DOHH2 (cell line): ENCODE data around the gene ST8SIA6.

Experiments
- H3F3A ChIP-seq: fragments of 200-600 bp; sonication (generic), shearing (Covaris generic); 2 replicates; pipeline ENCODE4 v1.6.0; 2016; ENCODE audit warnings: antibody characterized with exemption, mild to moderate bottlenecking; ENCODE audit not compliant: control insufficient read depth, insufficient read depth
- H3K27ac ChIP-seq: fragments of 200-600 bp; sonication (generic); 2 replicates; pipeline ENCODE4 v1.5.1; 2014; ENCODE audit warnings: low read depth, mild to moderate bottlenecking, low read length, moderate library complexity
- H3K27me3 ChIP-seq: fragments of 200-600 bp; sonication (generic); 2 replicates; pipeline ENCODE4 v1.6.1; 2014; ENCODE audit warnings: mild to moderate bottlenecking, low read length, mixed read lengths; ENCODE audit not compliant: control insufficient read depth
- H3K36me3 ChIP-seq: fragments of 200-600 bp; sonication (generic); 2 replicates; pipeline ENCODE4 v1.6.1; 2014; ENCODE audit warnings: mild to moderate bottlenecking, low read length, moderate library complexity, mixed read lengths; ENCODE audit not compliant: control insufficient read depth
- H3K4me1 ChIP-seq: fragments of 200-600 bp; sonication (generic); 2 replicates; pipeline ENCODE4 v1.6.1; 2014; ENCODE audit warnings: mild to moderate bottlenecking, low read length, mixed read lengths; ENCODE audit not compliant: control insufficient read depth
- H3K4me2 ChIP-seq: fragments of 200-600 bp; sonication (generic); 2 replicates; pipeline ENCODE4 v1.6.0; 2014; ENCODE audit warnings: mild to moderate bottlenecking, low read length, moderate library complexity
- H3K4me3 ChIP-seq: fragments of 200-600 bp; sonication (generic); 2 replicates; pipeline ENCODE4 v1.5.1; 2014; ENCODE audit warnings: mild to moderate bottlenecking, low read length, mixed read lengths
- H3K79me2 ChIP-seq: fragments of 200-600 bp; sonication (generic); 2 replicates; pipeline ENCODE4 v1.6.1; 2014; ENCODE audit warnings: mild to moderate bottlenecking, low read length, mixed read lengths; ENCODE audit not compliant: control insufficient read depth
- H3K9me2 ChIP-seq: fragments of 200-600 bp; sonication (generic); replicated peaks from 2 replicates; pipeline ENCODE4 v1.6.1; 2014; ENCODE audit warnings: mild to moderate bottlenecking, low read length, mixed read lengths; ENCODE audit not compliant: control insufficient read depth
- H3K9me3 ChIP-seq: fragments of 200-600 bp; sonication (generic); 2 replicates; pipeline ENCODE4 v1.6.1; 2014; ENCODE audit warnings: antibody characterized with exemption, low read length, mixed read lengths; ENCODE audit not compliant: control insufficient read depth, insufficient read depth
- H4K20me1 ChIP-seq: fragments of 200-600 bp; sonication (generic); 2 replicates; pipeline ENCODE4 v1.6.0; 2014; ENCODE audit warnings: low read depth, mild to moderate bottlenecking, antibody characterized with exemption, low read length, moderate library complexity; ENCODE audit not compliant: control insufficient read depth, insufficient read depth
- EZH2phosphoT487 ChIP-seq: fragments of 200-600 bp; sonication (generic); IDR thresholded peaks from 2 replicates; pipeline ENCODE4 v1.6.1; 2017; ENCODE audit warnings: borderline replicate concordance, mild to moderate bottlenecking, antibody characterized with exemption, low read length, moderate library complexity, mixed read lengths
- TF ChIP-seq, protein P1 (sequence below): fragments of 200-600 bp; sonication (generic); IDR thresholded peaks from one replicate; pipeline ENCODE4 v1.5.1; 2014; ENCODE audit warnings: antibody characterized with exemption, mild to moderate bottlenecking, low read depth, low read length; ENCODE audit not compliant: poor library complexity, severe bottlenecking

Gene ST8SIA6

GRCh38 chr10:17435187-17435586 lies 19.2 kb downstream of the ST8SIA6 start:
- H3K27me3 ChIP-seq: no peaks in the 10 kb centered on the region
- no peaks in the 10 kb centered on the region for H3K79me2 ChIP-seq
- H3K27ac ChIP-seq: no peak overlapping the region
- H3F3A ChIP-seq: no peaks in the 10 kb centered on the region
- H3K4me3 ChIP-seq: no peak overlapping the region
- no peak overlapping the region for H3K4me2 ChIP-seq
- H4K20me1 ChIP-seq: no peaks in the 10 kb centered on the region
- no peaks in the 10 kb centered on the region for H3K4me1 ChIP-seq
- H3K9me2 ChIP-seq: no peaks in the 10 kb centered on the region
- no peaks in the 10 kb centered on the region for H3K9me3 ChIP-seq
- no peaks in the 10 kb centered on the region for H3K36me3 ChIP-seq
- TF ChIP-seq EZH2phosphoT487: no peak
- TF ChIP-seq, protein P1, sequence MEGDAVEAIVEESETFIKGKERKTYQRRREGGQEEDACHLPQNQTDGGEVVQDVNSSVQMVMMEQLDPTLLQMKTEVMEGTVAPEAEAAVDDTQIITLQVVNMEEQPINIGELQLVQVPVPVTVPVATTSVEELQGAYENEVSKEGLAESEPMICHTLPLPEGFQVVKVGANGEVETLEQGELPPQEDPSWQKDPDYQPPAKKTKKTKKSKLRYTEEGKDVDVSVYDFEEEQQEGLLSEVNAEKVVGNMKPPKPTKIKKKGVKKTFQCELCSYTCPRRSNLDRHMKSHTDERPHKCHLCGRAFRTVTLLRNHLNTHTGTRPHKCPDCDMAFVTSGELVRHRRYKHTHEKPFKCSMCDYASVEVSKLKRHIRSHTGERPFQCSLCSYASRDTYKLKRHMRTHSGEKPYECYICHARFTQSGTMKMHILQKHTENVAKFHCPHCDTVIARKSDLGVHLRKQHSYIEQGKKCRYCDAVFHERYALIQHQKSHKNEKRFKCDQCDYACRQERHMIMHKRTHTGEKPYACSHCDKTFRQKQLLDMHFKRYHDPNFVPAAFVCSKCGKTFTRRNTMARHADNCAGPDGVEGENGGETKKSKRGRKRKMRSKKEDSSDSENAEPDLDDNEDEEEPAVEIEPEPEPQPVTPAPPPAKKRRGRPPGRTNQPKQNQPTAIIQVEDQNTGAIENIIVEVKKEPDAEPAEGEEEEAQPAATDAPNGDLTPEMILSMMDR: no peak

DNA sequence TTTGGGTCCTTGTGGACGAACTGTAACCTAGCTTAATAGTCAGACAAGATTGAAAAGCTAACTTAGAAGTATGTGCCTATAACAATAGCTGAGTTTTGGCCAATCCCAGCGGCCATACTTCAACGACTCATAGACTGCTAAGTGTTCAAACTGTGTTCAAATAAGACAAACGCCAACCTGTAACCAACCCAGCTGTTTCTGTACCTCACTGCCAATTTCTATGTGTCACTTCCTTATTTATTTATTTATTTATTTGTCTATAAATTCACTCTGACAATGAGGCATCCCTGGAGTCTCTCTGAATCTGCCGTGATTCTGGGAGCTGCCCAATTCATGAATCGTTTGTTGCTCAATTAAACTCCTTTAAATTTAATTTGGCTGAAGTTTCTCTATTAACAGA lies 21.7 kb downstream of the ST8SIA6 start:
- Histone ChIP-seq H3K36me3 (no peaks in the 10 kb centered on the region), H3K4me3 (no peak overlapping the region), H3K9me2 (no peaks in the 10 kb centered on the region), H3K4me2 (no peak overlapping the region), H3F3A (no peaks in the 10 kb centered on the region), H3K4me1 (peaks cover 12% of the 10 kb centered on the region), H4K20me1 (no peaks in the 10 kb centered on the region), H3K79me2 (no peaks in the 10 kb centered on the region), H3K27me3 (peaks cover 8% of the 10 kb centered on the region), H3K9me3 (no peaks in the 10 kb centered on the region), H3K27ac (no peak overlapping the region)
- TF ChIP-seq EZH2phosphoT487: no peak
- TF ChIP-seq, protein P1: no peak

DNA sequence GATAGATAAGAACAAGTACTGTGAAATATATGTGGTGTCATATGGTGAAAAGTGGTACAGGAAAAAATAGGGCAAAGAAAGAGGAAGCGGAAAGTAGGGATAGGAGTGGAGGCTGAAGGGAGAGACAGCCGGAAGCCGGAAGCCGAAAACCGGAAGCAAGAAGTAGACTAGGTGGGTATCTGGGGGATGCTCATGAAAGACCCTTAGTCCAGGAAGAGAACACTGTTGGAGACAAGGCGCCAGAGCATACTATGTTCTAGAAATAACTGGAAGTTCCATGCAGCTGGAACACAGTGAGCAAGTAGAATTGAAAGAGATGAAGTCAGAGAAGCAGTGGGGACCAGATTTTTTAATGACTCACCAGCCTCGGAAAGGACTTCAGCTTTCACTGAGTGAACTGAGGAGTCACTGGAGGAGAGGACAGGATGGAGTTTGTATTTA lies 22.5 kb downstream of the ST8SIA6 start:
- H3K27ac ChIP-seq: no peak overlapping the region
- H3F3A ChIP-seq: no peaks in the 10 kb centered on the region
- peaks cover 12% of the 10 kb centered on the region for H3K4me1 ChIP-seq
- TF ChIP-seq EZH2phosphoT487: no peak
- TF ChIP-seq, protein P1: no peak
- H3K4me2 ChIP-seq: no peak overlapping the region
- H3K9me2 ChIP-seq: no peaks in the 10 kb centered on the region
- no peak overlapping the region for H3K4me3 ChIP-seq
- peaks cover 8% of the 10 kb centered on the region for H3K27me3 ChIP-seq
- no peaks in the 10 kb centered on the region for H4K20me1 ChIP-seq
- no peaks in the 10 kb centered on the region for H3K9me3 ChIP-seq
- H3K36me3 ChIP-seq: no peaks in the 10 kb centered on the region
- H3K79me2 ChIP-seq: no peaks in the 10 kb centered on the region
